OCI-LY1 (cell line): ENCODE measurements around the gene SLAMF1.

Experiments
- H2AFZ ChIP-seq: fragments of 200-600 bp; sonication (generic), shearing (Covaris generic); 2 replicates; pipeline ENCODE4 v1.6.0; 2014; ENCODE audit warnings: antibody characterized with exemption, mild to moderate bottlenecking, low read length
- H3F3A ChIP-seq: fragments of 200-600 bp; sonication (generic), shearing (Covaris generic); 2 replicates; pipeline ENCODE4 v1.6.0; 2014; ENCODE audit warnings: mild to moderate bottlenecking, antibody characterized with exemption, low read length, moderate library complexity; ENCODE audit not compliant: insufficient read depth
- H3K27ac ChIP-seq: fragments of 200-600 bp; sonication (generic); 2 replicates; pipeline ENCODE4 v1.5.1; 2014; ENCODE audit warnings: low read length, mixed run types, mild to moderate bottlenecking, low read depth; ENCODE audit not compliant: poor library complexity, severe bottlenecking
- H3K27me3 ChIP-seq: fragments of 200-600 bp; sonication (generic); 2 replicates; pipeline ENCODE4 v1.6.0; 2014; ENCODE audit warnings: antibody characterized with exemption, mild to moderate bottlenecking, low read length, moderate library complexity; ENCODE audit not compliant: insufficient read depth
- H3K36me3 ChIP-seq: fragments of 200-600 bp; sonication (generic); 2 replicates; pipeline ENCODE4 v1.6.1; 2014; ENCODE audit warnings: mild to moderate bottlenecking, antibody characterized with exemption, low read length, moderate library complexity, mixed read lengths; ENCODE audit not compliant: insufficient read depth
- H3K4me1 ChIP-seq: fragments of 200-600 bp; sonication (generic); 2 replicates; pipeline ENCODE4 v1.5.1; 2014; ENCODE audit warnings: mild to moderate bottlenecking, low read length, moderate library complexity; ENCODE audit not compliant: insufficient read depth, severe bottlenecking
- H3K4me2 ChIP-seq: fragments of 200-600 bp; sonication (generic), shearing (Covaris generic); 2 replicates; pipeline ENCODE4 v1.6.1; 2014; ENCODE audit warnings: low read length
- H3K4me3 ChIP-seq: fragments of 200-600 bp; sonication (generic); 2 replicates; pipeline ENCODE4 v1.5.1; 2014; ENCODE audit warnings: low read length, low read depth, mild to moderate bottlenecking, mixed read lengths; ENCODE audit not compliant: poor library complexity, severe bottlenecking
- H3K79me2 ChIP-seq: fragments of 200-600 bp; shearing (Covaris generic); 2 replicates; pipeline ENCODE4 v1.6.1; 2016; ENCODE audit warnings: mixed run types, low read length, mixed read lengths; ENCODE audit not compliant: insufficient read depth
- H3K9ac ChIP-seq: fragments of 200-600 bp; sonication (generic), shearing (Covaris generic); 2 replicates; pipeline ENCODE4 v1.6.1; 2014; ENCODE audit warnings: mild to moderate bottlenecking, low read length, mixed read lengths
- H3K9me2 ChIP-seq: fragments of 200-600 bp; sonication (generic), shearing (Covaris generic); 2 replicates; pipeline ENCODE4 v1.6.1; 2014; ENCODE audit warnings: low read depth, mild to moderate bottlenecking, low read length, mixed read lengths
- H3K9me3 ChIP-seq: fragments of 200-600 bp; shearing (Covaris generic); 2 replicates; pipeline ENCODE4 v1.6.1; 2014; ENCODE audit warnings: low read length, mixed read lengths
- H4K20me1 ChIP-seq: fragments of 200-600 bp; sonication (generic), shearing (Covaris generic); 2 replicates; pipeline ENCODE4 v1.6.0; 2016; ENCODE audit warnings: mild to moderate bottlenecking, low read length; ENCODE audit not compliant: insufficient read depth
- EZH2 ChIP-seq: fragments of 200-600 bp; sonication (generic), shearing (Covaris generic); IDR thresholded peaks from 2 replicates; pipeline ENCODE4 v1.8.0; 2017; ENCODE audit warnings: borderline replicate concordance, mixed run types, mild to moderate bottlenecking, antibody characterized with exemption, low read length, moderate library complexity, mixed read lengths
- TF ChIP-seq, protein P1 (sequence below): fragments of 200-600 bp; sonication (generic), shearing (Covaris generic); IDR thresholded peaks from 2 replicates; pipeline ENCODE4 v1.5.1; 2017; ENCODE audit warnings: mild to moderate bottlenecking, antibody characterized with exemption, low read length, moderate library complexity, mixed read lengths

SLAMF1 gene

DNA sequence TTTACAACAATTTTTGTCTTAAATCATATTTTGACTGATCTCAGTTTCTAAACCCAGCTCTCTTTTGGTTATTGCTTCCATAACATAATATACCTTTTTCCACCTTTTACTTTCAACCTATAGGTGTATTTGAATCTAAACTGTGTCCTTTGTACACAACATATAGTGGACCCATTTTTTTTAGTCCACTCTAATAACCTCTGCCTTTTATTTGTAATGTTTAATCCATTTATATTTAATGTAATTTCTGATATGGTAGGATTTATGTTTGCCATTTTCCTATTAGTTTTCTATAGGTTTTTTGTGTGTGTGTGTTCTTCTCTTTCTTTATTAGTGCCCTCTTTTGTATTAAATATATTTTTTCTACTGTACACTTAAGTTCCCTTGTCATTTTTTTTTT, 22.4 kb upstream of the SLAMF1 start:
- Histone ChIP-seq H3K4me2 (no peak overlapping the region), H3K79me2 (no peaks in the 10 kb centered on the region), H3K36me3 (no peaks in the 10 kb centered on the region), H3K9ac (no peak overlapping the region), H3K9me2 (no peaks in the 10 kb centered on the region), H3K4me3 (no peak overlapping the region), H3K9me3 (0 out of 2 replicates have a peak, but pooled peaks cover 2% of the 10 kb centered on the region), H2AFZ (no peak overlapping the region), H3K27ac (no peak overlapping the region), H3F3A (no peaks in the 10 kb centered on the region), H3K4me1 (peaks cover 62% of the 10 kb centered on the region), H4K20me1 (no peaks in the 10 kb centered on the region), H3K27me3 (no peaks in the 10 kb centered on the region)
- TF ChIP-seq EZH2, result no peak
- TF ChIP-seq, protein P1, sequence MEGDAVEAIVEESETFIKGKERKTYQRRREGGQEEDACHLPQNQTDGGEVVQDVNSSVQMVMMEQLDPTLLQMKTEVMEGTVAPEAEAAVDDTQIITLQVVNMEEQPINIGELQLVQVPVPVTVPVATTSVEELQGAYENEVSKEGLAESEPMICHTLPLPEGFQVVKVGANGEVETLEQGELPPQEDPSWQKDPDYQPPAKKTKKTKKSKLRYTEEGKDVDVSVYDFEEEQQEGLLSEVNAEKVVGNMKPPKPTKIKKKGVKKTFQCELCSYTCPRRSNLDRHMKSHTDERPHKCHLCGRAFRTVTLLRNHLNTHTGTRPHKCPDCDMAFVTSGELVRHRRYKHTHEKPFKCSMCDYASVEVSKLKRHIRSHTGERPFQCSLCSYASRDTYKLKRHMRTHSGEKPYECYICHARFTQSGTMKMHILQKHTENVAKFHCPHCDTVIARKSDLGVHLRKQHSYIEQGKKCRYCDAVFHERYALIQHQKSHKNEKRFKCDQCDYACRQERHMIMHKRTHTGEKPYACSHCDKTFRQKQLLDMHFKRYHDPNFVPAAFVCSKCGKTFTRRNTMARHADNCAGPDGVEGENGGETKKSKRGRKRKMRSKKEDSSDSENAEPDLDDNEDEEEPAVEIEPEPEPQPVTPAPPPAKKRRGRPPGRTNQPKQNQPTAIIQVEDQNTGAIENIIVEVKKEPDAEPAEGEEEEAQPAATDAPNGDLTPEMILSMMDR, result no peak

DNA sequence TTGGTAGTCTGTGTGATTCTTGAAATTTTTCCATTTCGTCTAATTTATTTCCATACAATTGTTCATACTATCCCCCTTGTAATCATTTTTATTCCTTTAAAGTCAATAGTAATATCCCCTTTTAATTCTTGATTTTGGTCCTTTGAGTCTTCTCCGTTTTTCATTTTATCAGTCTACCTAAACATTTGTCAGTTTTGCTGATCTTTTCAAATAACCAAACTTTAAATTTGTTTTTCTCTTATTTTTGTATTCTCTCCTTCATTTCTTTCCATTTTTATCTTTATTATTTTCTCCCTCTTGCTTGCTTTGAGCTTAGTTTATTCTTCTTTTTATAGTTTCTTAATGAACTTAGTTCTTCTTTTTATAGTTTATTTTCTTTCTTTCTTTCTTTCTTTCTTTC, 21.1 kb upstream of the SLAMF1 start:
- Histone ChIP-seq H4K20me1 (no peaks in the 10 kb centered on the region), H3K79me2 (no peaks in the 10 kb centered on the region), H3K4me3 (no peak overlapping the region), H3K9me2 (no peaks in the 10 kb centered on the region), H3K9me3 (0 out of 2 replicates have a peak, but pooled peaks cover 2% of the 10 kb centered on the region), H3K27ac (no peak overlapping the region), H3K27me3 (no peaks in the 10 kb centered on the region), H3K4me2 (no peak overlapping the region), H3K9ac (no peak overlapping the region), H3K36me3 (no peaks in the 10 kb centered on the region), H3F3A (no peaks in the 10 kb centered on the region), H3K4me1 (peaks cover 51% of the 10 kb centered on the region), H2AFZ (no peak overlapping the region)
- TF ChIP-seq EZH2, result no peak
- TF ChIP-seq, protein P1, result no peak

DNA sequence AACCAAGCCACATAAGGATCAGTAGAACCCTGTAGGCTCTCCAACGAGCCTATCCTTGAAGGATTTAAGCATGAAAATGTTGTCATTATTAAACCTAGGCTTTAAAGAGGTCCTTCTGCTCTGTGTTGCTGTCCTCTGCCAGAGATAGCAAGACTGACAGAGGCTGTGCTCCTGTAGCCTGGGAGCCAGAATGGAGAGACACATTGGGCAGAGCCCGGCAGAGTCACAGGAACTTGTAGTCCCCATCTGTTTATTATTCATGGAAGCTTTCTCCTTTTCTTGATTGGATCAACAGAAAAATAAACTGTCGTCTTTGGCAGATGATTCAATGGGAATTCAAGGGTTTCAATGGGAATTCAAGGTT, 19.2 kb upstream of the SLAMF1 start:
- H3K79me2 ChIP-seq, result no peaks in the 10 kb centered on the region
- 0 out of 2 replicates have a peak, but pooled peaks cover 2% of the 10 kb centered on the region for H3K9me3 ChIP-seq
- no peak for TF ChIP-seq EZH2
- TF ChIP-seq, protein P1, result no peak
- no peaks in the 10 kb centered on the region for H4K20me1 ChIP-seq
- H3K9ac ChIP-seq, result no peak overlapping the region
- H2AFZ ChIP-seq, result no peak overlapping the region
- no peaks in the 10 kb centered on the region for H3K36me3 ChIP-seq
- H3K4me1 ChIP-seq, result peaks cover 33% of the 10 kb centered on the region
- H3K9me2 ChIP-seq, result no peaks in the 10 kb centered on the region
- H3K4me2 ChIP-seq, result peak overlapping the region; percentile 40; the same call in 1 of the 2 replicates
- H3K27me3 ChIP-seq, result no peaks in the 10 kb centered on the region
- peak overlapping the region; percentile 46 for H3K27ac ChIP-seq
- no peaks in the 10 kb centered on the region for H3F3A ChIP-seq
- H3K4me3 ChIP-seq, result no peak overlapping the region
